ENCODE measurements around the gene SLC25A10. TPM values are rescaled to one million over a fixed set of nuclear protein-coding genes. Genes with fewer than 3 reads are reported as not detected.

SLC25A10 gene
- total RNA-seq, 1 donor from 2014 or later = 6.3 TPM

DNA sequence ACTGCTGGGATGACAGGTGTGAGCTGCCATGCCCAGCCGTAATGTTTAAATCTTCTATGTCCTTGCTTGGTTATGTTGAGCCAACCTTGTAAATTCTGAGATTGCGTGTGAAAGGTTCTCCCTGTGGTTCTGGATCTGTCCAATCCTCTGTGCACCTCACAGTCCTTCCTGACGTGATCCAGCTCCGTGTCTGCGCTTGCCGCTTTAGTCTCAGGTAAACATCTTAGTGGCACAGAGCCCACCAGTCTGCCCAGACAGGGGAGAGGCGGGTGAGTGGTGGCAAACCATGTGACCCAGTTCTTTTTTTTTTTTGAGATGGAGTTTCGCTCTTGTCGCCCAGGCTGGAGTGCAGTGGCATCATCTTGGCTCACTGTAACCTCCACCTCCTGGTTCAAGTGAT, 13.9 kb downstream of the SLC25A10 start:
- DNase-seq = peak; percentile 68
- H3K36me3 ChIP-seq = no peaks in the 10 kb centered on the region
- H3K27me3 ChIP-seq = peaks cover 4% of the 10 kb centered on the region
- H3K27ac ChIP-seq = no peak overlapping the region
- no peak overlapping the region for H3K4me3 ChIP-seq
- intact Hi-C loops (cut with DNase I) = no loop called here
- TF ChIP-seq, protein P1, sequence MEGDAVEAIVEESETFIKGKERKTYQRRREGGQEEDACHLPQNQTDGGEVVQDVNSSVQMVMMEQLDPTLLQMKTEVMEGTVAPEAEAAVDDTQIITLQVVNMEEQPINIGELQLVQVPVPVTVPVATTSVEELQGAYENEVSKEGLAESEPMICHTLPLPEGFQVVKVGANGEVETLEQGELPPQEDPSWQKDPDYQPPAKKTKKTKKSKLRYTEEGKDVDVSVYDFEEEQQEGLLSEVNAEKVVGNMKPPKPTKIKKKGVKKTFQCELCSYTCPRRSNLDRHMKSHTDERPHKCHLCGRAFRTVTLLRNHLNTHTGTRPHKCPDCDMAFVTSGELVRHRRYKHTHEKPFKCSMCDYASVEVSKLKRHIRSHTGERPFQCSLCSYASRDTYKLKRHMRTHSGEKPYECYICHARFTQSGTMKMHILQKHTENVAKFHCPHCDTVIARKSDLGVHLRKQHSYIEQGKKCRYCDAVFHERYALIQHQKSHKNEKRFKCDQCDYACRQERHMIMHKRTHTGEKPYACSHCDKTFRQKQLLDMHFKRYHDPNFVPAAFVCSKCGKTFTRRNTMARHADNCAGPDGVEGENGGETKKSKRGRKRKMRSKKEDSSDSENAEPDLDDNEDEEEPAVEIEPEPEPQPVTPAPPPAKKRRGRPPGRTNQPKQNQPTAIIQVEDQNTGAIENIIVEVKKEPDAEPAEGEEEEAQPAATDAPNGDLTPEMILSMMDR (IDR thresholded peaks at IDR 0.05) = no peak
- no peaks in the 10 kb centered on the region for H3K9me3 ChIP-seq
- peak; percentile 64 for ATAC-seq
- H3K4me1 ChIP-seq = peaks cover 7% of the 10 kb centered on the region

DNA sequence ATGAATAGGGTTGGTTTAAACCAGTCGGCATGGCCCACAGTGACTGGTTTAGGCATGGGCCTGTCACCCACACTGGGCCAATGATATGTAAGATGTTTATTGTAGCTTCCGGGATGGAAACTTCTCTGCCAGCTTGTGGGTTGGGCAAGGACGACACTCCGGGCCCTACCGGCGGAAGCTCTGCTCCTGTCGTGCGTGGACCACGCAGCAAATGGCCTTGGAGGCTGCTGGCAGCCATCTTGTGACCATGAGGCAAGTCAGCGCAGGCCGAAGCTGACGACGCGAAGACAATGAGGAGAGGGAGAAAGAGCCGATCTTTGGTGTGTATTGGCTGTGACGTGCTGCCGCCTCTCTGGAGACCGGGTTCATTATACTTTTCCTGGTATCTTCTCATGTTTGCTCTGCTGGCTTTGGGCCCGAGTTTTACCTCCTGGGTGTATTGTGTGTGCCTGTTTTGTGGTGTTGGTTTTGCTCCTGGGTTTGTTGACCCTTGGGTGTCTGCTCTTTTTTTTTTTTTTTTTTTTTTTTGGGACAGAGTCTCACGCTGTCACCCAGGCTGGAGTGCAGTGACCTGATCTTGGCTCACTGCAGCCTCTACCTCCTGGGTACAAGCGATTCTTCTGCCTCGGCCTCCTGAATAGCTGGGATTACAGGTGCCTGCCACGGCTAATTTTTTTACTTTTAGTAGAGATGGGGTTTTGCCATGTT, 15.4 kb downstream of the SLC25A10 start:
- Histone ChIP-seq H3K27me3 (peaks cover 4% of the 10 kb centered on the region), H3K4me3 (no peak overlapping the region), H3K4me1 (peaks cover under 1% of the 10 kb centered on the region), H3K9me3 (no peaks in the 10 kb centered on the region), H3K27ac (no peak overlapping the region), H3K36me3 (no peaks in the 10 kb centered on the region)
- peak; percentile 63 for DNase-seq
- no peak for ATAC-seq
- TF ChIP-seq, protein P1 (IDR thresholded peaks at IDR 0.05) = no peak
- intact Hi-C loops (cut with DNase I) = no loop called here

DNA sequence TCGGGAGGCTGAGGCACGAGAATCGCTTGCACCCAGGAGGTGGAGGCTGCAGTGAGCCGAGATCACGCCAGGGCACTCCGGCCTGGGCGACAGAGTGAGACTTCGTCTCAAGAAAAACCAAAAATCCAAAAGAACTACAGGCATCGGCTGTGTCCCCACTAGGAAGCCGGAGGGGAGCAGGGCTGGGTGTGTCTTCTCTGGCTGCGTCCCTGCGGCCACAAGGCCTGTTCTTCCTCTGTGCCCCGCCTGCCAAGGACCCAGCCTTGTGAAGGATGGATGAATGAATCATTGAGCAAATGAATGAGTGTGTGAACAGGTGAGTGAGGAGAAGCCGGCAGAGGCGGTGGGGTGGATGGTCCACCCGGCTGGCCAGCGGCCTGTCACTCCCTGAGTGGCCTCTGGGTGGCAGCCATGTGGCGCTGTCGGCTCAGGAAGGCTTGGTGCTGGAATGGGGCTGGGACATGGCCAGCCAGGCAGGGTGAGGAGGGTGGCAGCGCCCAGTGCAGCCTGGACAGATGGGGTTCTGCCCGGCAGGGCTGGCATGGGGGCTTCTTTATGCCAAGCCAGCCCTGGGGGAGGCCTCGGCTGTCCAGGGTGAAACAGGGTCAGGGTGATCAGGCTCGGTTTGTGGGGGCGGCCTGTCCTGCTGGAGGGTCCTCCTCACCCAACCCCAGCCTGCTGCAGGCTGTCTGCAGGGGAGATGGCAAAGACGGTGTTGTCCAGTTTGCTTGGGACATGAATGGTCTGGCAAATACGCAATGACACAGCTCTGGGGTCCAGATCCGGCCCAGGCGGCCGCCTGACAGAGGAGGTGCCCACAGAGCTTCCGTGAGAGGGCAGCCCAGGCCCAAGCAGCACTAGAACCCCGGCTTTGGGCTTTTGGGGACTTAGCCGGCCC, 21.7 kb downstream of the SLC25A10 start:
- ATAC-seq = peak; percentile 95
- H3K4me1 ChIP-seq = no peaks in the 10 kb centered on the region
- H3K36me3 ChIP-seq = no peaks in the 10 kb centered on the region
- H3K27ac ChIP-seq = no peak overlapping the region
- no peak overlapping the region for H3K4me3 ChIP-seq
- H3K9me3 ChIP-seq = no peaks in the 10 kb centered on the region
- TF ChIP-seq, protein P1 (IDR thresholded peaks at IDR 0.05) = peak; percentile 95
- intact Hi-C loops (cut with DNase I) = no loop called here
- peaks cover 4% of the 10 kb centered on the region for H3K27me3 ChIP-seq
- peak; percentile 92 for DNase-seq

DNA sequence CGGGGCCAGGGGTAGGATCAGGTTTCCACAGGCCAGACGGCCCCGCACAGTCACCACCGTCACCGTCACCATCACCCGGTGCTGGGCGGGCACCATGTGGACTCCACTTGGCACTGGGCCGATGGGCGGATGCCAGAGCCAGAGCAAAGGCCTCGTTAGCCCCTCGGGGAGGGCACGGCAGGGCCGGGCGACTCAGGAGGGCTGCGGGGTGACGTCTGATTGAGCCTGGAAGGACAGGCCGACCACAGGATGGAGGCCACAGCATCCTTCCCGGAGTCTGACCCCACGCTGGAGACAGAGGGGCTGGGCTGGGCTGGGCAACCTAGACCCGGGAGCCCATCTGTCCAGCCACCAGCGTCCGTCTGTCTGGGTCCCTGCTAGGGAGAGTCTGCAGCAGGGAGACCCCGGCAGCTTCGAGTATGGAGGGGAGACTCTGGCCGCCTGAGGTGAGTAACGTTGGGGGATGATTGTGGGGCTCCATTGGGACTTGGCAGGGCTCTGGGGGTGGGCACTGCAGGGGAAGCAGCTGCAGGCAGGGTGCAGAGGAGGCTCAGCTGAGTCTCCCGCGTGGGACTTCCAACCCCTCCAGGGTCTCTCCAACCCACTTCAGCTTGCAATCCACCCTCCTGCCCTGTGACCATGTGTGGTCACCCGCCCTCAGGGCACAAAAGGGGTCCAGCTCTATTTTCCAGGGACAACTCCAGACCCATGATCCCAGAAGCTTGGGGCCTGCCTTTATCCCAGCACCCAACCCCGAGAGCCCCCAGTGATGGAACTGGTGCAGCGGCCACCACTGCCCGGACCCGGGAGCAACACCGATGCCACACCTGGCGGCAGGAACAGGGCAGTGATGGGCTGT, 22.6 kb downstream of the SLC25A10 start:
- TF ChIP-seq, protein P1 (IDR thresholded peaks at IDR 0.05) = no peak
- DNase-seq (peak; percentile 64), ATAC-seq (no peak)

More for the DNA sequence above, 22.6 kb downstream of the SLC25A10 start:
- Histone ChIP-seq H3K27me3 (peaks cover 4% of the 10 kb centered on the region), H3K27ac (no peak overlapping the region), H3K4me1 (no peaks in the 10 kb centered on the region), H3K4me3 (no peak overlapping the region), H3K9me3 (no peaks in the 10 kb centered on the region), H3K36me3 (no peaks in the 10 kb centered on the region)
- intact Hi-C loops (cut with DNase I) = no loop called here

All from upper lobe of right lung (tissue), 1 donor.